Measurements from ENCODE around the gene AGAP1. TPM values are rescaled to one million over a fixed set of nuclear protein-coding genes. Genes with fewer than 3 reads are reported as not detected.
A peak's percentile ranks its signal among the peaks of the same experiment; 100 is the strongest.

Gene AGAP1
- 1 to 10 TPM; 5.0 to 8.5 TPM for total RNA-seq
- polyA plus RNA-seq: 1 to 10 TPM; 2.0 to 5.8 TPM

DNA sequence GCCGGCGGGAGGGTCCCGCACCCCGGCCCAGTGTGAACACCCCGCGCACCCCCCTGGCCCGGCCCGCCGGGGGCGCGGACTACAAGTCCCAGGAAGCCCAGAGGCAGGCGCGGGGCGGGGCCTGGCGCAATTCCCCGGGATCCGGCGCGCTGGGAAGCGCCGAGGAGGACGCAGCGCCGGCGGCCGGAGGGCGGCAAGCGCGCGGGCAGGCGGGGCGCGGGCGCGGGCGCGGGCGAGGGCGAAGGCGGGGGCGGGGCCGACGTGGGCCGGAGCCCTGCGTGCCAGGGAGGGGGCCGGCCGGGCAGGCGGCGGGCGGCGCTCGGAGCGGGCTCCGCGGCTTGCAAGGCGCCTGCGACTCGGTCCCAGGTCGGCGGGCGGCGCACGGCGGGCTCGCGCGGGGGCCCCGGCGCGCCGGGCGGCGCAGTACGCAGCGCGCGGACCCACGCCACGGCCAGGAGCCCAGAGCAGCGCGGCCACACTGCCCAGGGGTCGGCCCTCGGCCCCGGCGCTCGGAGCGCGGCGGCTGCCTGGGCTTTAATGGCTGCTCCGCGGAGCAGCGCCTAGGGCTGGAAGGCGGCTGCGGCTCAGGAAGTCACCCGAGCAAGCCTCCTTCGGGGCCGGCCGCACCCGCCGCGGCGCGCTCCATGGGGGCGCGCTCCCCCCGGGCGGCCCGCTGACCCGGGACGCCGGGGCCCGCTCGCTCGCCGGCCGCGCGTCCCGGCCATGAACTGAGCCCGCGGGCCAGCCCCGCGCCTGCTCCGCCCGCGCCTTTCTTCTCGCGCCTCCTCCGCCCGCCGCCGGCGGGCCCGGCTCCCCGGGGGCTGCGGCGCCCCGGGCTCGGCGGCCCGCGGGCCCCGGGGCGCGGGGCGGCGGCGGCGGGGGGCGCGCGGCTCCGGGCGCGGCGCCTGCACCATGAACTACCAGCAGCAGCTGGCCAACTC, at the start of gene AGAP1:
Gene AGAP1 (plus strand): TSS at position 269 of the 941 bp plus-strand sequence.
- peaks cover 6 to 22% (median 14%) of the 10 kb centered on the region in 4 donors for H3K4me1 ChIP-seq (ENCODE audit: control insufficient read depth in 4 of 4, insufficient read depth in 4 of 4, low read length in 3 of 4)
- H3K4me3 ChIP-seq (ENCODE audit: low read depth in 1 of 3, low read length in 3 of 3): peak within 1 kb of the TSS; percentile 41 to 88 (median 72)
- H3K27ac ChIP-seq (ENCODE audit: low read depth in 1 of 2, low read length in 2 of 2): peak within 1 kb of the TSS; percentile 16 to 58
- no peaks in the 10 kb centered on the region for H3K36me3 ChIP-seq (ENCODE audit: control insufficient read depth in 4 of 4, insufficient read depth in 3 of 4, low read depth in 1 of 4, low read length in 3 of 4)
- H3K9ac ChIP-seq (ENCODE audit: low read depth in 1 of 2, low read length in 2 of 2): peak within 1 kb of the TSS; percentile 51 to 86
- no peaks in the 10 kb centered on the region for H3K9me3 ChIP-seq (ENCODE audit: control insufficient read depth in 4 of 4, low read length in 3 of 4)
- no peaks in the 10 kb centered on the region for H3K27me3 ChIP-seq (ENCODE audit: control insufficient read depth in 4 of 4, insufficient read depth in 4 of 4, low read length in 3 of 4)
- peak; percentile 75 for DNase-seq (ENCODE audit: low spot score)
- under 1% methylated on average over 156 of the region's 156 CpGs for WGBS
- TF ChIP-seq TAF1 (conservative IDR thresholded peaks at IDR 0.05) (no peak), RXRA (IDR thresholded peaks at IDR 0.05) (no peak), HNF4G (IDR thresholded peaks at IDR 0.05) (no peak), GABPA (IDR thresholded peaks at IDR 0.05 in 1 of 2, conservative IDR thresholded peaks at IDR 0.05 in 1 of 2) (no peak), HNF4A (conservative IDR thresholded peaks at IDR 0.05) (no peak), YY1 (IDR thresholded peaks at IDR 0.05) (no peak), SP1 (IDR thresholded peaks at IDR 0.05) (no peak), NR2F2 (IDR thresholded peaks at IDR 0.05) (no peak), RAD21 (IDR thresholded peaks at IDR 0.05) (no peak), EGR1 (IDR thresholded peaks at IDR 0.05; ENCODE audit: low read depth in 2 of 2) (no peak), JUND (IDR thresholded peaks at IDR 0.05) (no peak), FOXA2 (IDR thresholded peaks at IDR 0.05) (no peak), FOXA1 (IDR thresholded peaks at IDR 0.05) (no peak)
- TF ChIP-seq, protein P1, sequence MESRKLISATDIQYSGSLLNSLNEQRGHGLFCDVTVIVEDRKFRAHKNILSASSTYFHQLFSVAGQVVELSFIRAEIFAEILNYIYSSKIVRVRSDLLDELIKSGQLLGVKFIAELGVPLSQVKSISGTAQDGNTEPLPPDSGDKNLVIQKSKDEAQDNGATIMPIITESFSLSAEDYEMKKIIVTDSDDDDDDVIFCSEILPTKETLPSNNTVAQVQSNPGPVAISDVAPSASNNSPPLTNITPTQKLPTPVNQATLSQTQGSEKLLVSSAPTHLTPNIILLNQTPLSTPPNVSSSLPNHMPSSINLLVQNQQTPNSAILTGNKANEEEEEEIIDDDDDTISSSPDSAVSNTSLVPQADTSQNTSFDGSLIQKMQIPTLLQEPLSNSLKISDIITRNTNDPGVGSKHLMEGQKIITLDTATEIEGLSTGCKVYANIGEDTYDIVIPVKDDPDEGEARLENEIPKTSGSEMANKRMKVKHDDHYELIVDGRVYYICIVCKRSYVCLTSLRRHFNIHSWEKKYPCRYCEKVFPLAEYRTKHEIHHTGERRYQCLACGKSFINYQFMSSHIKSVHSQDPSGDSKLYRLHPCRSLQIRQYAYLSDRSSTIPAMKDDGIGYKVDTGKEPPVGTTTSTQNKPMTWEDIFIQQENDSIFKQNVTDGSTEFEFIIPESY (IDR thresholded peaks at IDR 0.05): no peak
- TF ChIP-seq, protein P2, sequence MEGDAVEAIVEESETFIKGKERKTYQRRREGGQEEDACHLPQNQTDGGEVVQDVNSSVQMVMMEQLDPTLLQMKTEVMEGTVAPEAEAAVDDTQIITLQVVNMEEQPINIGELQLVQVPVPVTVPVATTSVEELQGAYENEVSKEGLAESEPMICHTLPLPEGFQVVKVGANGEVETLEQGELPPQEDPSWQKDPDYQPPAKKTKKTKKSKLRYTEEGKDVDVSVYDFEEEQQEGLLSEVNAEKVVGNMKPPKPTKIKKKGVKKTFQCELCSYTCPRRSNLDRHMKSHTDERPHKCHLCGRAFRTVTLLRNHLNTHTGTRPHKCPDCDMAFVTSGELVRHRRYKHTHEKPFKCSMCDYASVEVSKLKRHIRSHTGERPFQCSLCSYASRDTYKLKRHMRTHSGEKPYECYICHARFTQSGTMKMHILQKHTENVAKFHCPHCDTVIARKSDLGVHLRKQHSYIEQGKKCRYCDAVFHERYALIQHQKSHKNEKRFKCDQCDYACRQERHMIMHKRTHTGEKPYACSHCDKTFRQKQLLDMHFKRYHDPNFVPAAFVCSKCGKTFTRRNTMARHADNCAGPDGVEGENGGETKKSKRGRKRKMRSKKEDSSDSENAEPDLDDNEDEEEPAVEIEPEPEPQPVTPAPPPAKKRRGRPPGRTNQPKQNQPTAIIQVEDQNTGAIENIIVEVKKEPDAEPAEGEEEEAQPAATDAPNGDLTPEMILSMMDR (IDR thresholded peaks at IDR 0.05; ENCODE audit: low read depth, low read length, missing input control): no peak
- TF ChIP-seq, protein P3, sequence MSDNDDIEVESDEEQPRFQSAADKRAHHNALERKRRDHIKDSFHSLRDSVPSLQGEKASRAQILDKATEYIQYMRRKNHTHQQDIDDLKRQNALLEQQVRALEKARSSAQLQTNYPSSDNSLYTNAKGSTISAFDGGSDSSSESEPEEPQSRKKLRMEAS (IDR thresholded peaks at IDR 0.05): no peak
- TF ChIP-seq, protein P4, sequence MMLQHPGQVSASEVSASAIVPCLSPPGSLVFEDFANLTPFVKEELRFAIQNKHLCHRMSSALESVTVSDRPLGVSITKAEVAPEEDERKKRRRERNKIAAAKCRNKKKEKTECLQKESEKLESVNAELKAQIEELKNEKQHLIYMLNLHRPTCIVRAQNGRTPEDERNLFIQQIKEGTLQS (IDR thresholded peaks at IDR 0.05): no peak

DNA sequence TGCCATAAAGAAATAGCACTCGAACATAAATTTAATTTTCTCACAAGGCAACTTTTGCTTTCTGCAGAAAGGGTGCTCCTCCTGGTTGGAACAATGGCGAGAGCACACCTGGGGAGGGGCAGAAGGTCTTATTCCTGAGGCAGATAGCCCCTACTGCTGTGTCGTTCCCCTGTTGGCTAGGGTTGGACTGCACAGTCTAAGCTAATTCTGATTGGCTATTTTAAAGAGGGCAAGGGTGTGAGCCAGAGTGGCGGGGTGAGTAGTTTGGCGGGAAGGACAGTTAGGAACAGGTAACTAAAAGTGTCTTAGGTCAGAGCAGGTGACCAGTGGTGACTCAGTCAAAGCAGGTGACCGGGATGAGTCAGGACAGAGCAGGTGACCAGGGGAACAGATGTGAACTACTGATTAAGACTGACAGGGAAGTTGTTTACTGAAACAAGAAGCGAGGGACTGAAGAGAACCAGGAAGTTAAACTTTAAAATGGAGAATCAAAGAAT, 49.7 kb upstream of the AGAP1 start:
- Histone ChIP-seq H3K9ac (ENCODE audit: low read depth in 1 of 2, low read length in 2 of 2) (no peak overlapping the region), H3K9me3 (ENCODE audit: control insufficient read depth in 4 of 4, low read length in 3 of 4) (peaks cover 0 to 3% (median 0%) of the 10 kb centered on the region in 4 donors), H3K27me3 (ENCODE audit: control insufficient read depth in 4 of 4, insufficient read depth in 4 of 4, low read length in 3 of 4) (no peaks in the 10 kb centered on the region), H3K4me1 (ENCODE audit: control insufficient read depth in 4 of 4, insufficient read depth in 4 of 4, low read length in 3 of 4) (no peaks in the 10 kb centered on the region), H3K4me3 (ENCODE audit: low read depth in 1 of 3, low read length in 3 of 3) (no peak overlapping the region), H3K36me3 (ENCODE audit: control insufficient read depth in 4 of 4, insufficient read depth in 3 of 4, low read depth in 1 of 4, low read length in 3 of 4) (no peaks in the 10 kb centered on the region), H3K27ac (ENCODE audit: low read depth in 1 of 2, low read length in 2 of 2) (no peak overlapping the region)
- WGBS: 91% methylated on average over 7 of the region's 7 CpGs
- no peak for TF ChIP-seq GABPA (IDR thresholded peaks at IDR 0.05 in 1 of 2, conservative IDR thresholded peaks at IDR 0.05 in 1 of 2)
- TF ChIP-seq, protein P2 (IDR thresholded peaks at IDR 0.05; ENCODE audit: low read depth, low read length, missing input control): no peak
- TF ChIP-seq, protein P3 (IDR thresholded peaks at IDR 0.05): no peak
- TF ChIP-seq RAD21 (IDR thresholded peaks at IDR 0.05): no peak
- no peak for TF ChIP-seq EGR1 (IDR thresholded peaks at IDR 0.05; ENCODE audit: low read depth in 2 of 2)
- no peak for DNase-seq (ENCODE audit: low spot score)

All from liver (tissue), 9 donors.